ENCODE measurements around the gene NMBR.
"Not testable (repeated sequence)": the region's sequence is repeated elsewhere in the genome, so short reads cannot be mapped to it uniquely, and the experiment has no call there.

The NMBR gene

DNA sequence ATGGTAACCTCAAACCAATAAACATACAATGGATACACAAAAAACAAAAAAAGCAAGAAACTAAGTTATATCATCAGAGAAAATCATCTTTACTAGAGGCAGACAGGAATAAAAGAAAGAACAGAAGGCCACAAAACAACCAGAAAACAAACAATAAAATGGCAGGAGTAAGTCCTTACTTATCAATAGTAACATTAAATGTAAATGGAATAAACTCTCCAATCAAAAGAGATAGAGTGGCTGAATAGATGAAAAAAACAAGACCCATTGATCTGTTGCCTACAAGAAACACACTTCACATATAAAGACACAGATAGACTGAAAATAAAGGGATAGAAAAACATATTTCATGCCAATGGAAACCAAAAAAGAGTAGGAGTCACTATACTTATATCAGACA lies 95.5 kb downstream of the NMBR start:
- no peak for DNase-seq

DNA sequence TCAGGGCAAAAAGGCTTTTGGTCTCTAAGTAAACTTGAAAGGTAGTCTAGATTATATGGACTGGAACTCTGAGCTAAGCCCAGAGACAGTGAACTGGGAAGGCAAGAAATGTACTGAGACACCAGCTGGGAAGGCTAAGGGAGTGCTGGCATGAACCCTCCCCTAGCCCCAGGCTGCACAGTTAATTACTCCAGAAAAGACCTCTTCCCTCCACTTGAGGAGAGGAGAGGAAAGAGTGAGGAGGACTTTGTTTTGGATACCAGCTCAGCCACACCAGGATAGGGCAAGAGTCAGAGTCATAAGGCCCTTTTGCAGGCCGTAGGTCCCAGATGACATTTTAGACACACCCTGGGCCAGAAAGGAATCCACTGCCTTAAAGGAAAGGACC lies 98.3 kb downstream of the NMBR start:
- no peak for DNase-seq

DNA sequence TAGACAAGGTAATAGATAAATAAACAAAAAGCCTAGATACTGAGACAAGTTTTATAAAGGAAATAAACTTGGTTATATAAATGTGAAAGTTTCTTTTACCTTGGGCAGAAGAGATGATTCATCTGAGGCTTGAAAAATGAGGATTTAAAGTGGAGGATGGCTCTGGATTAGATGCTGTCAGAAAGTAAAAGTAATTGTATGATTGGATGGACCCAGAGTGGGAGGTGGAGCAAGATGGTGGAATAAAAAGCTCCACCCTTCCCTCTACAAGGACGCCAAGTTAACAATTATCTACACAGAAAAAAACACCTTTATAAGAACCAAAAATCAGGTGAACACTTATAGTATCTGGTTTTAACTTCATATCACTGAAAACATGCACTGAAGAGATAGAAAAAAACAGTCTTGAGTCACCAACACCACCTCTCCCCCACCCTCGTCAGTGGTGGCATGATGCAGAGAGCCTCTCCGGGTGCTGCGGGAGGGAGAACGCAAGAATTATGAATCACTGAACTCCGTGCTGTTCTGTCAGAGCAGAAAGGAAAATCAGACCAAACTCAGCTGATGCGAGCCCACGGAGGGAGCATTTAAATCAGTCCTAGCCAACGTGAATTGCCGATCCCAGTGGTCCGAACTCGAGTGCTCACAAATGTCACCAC lies 98.9 kb downstream of the NMBR start:
- no peak for DNase-seq

DNA sequence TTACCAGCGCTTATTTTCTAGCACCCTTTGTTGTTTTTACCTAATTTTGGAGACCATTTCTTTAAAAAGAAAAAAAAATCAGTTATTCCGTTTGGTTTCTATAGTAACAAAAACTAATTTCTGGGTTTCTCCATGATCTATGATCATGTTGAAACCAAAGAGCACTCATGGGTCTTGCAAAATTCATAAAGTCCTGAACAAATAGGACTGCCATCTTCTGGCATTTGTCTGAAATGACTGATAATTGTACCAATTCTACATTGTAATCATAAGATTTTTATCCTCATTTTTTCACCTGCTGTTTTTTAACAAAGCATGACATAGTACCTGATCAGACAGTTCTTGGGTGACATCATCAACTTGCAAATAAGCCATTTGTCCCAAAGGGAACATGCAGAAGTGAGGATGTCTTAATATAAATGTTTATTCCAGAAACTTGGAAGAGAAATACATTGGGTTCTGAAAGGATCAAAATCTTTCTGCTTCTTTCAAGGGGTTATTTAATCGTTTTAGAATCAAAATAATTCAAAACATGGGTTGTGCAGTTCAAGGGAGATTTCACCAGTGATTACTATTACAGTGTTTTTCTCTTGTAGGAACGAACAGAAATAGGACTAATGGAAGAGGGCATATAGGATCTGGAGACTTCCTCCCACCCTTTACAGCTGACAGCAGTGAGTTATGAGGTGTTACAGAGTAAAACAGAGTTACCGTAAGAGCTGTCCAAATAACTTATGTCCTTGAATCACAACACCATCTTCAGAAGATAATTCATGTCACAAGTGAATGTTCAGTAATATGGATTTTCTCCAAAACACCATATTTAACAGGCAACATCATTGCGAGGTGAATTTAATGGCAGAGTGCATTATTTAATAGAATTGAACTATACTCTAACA lies 101.3 kb downstream of the NMBR start:
- no peak for DNase-seq

DNA sequence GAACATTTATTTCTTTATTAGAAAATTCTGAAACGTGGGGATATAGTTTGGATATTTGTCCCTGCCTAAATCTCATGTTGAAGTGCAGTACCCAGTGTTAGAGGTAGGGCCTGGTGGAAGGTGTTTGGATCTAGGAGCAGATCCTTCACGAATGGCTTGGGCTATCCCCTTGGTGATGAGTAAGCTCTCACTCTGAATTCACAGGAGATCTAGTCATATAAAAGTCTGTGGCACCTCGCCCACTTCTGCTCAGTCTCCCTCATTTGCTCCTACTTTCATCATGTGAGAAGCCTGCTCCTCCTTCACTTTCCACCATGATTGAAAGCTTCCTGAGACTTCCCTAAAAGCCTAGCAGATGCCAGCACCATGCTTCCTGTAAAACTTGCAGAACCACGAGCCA lies 111.0 kb downstream of the NMBR start:
- DNase-seq = no peak

DNA sequence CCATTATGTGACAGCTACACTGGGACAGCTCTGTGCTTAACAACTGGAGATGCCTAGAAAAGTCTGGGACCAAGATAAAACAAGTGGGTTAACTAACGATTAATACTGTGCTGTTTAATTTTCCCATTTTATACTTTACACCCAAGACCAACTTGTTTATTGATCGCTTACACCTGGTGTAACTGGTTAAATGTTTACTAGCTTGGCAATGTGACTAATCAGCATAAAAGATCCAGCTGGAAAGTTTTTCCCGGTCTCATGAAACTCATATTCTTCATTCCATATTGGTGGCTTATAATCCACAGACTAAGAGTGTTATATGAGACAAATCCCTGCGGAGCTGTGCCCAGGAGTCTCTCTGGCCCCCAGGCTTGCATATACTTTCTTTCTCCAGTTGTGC lies 115.9 kb downstream of the NMBR start:
- DNase-seq = no peak

DNA sequence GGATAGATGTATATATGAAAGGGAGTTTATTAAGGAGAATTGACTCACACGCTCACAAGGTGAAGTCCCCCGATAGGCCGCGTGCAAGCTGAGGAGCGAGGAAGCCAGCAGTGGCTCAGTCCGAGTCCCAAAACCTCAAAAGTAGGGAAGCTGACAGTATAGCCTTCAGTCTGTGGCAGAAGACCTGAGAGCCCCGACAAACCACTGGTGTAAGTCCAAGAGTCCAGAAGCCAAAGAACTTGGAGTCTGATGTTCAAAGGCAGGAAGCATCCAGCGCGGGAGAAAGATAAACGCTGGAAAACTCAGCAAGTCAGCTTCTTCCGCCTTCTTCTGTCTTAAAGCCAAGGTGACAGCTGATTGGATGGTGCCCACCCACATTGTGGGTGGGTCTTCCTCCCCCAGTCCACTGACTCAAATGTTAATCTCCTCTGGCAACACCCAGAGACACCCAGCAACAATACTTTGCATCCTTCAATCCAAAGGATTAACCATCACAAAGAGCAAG lies 116.8 kb downstream of the NMBR start:
- no peak for DNase-seq

DNA sequence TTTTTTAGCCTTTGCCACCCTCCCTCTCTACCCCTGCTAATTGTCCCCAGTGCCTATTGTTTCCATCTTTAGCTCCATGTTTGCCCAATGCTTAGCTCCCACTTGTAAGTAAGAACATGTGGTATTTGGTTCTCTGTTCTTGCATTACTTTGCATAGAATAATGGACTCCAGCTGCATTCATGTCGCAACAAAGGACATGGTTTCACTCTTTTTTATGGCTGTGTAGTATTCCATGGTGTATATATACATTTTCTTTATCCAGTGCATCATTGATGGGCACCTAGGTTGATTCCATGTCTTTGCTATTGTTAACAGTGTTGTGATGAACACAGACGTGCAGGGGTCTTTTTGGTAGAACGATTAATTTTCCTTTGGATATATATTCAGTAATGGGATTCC lies 118.4 kb downstream of the NMBR start:
- no peak for DNase-seq

DNA sequence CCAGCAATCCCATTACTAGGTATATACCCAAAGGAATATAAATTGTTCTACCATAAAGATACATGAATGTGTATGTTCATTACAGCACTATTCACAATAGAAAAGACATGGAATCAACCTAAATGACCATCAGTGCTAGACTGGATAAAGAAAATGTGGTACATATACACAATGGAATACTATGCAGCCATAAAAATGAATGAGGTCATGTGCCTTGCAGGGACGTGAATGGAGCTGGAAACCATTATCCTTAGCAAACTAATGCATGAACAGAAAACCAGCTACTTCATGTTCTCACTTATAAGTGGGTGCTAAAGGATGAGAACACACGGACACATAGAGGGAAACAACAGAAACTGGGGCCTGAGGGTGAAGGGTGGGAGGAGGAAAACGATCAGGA lies 119.1 kb downstream of the NMBR start:
- DNase-seq = not testable (repeated sequence)

DNA sequence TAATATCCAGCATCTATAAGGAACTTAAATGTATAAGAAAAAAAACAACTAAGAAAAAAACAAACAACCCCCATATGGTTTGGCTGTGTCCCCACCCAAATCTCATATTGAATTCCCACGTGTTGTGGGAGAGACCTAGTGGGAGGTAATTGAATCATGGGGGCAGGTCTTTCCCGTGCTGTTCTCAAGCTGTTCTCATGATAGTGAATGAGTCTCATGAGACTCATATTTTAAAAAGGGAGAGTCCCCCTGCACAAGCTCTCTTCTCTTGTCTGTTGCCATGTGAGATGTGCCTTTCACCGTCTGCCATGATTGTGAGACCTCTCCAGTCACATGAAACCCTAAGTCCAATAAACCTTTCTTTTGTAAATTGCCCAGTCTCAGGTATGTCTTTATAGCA lies 119.8 kb downstream of the NMBR start:
- DNase-seq = no peak

DNA sequence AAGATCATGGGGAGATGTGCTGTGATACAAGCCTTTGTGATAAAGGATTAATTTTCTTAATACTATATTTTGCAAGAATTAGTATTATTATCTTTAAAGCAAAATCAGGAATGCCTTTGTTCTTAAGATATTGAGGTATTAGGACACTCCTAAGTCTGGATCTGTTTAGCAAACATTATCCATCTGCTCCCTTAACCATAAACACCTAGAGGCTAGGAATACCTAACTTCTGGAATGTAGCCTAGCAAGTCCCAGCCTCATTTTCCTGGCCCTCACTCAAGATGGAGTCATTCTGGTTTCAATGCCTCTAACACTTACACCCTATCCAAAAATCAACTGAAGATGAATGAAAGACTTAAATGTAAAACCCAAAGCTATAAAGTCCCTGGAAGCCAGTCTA lies 120.5 kb downstream of the NMBR start:
- no peak for DNase-seq

Data from NCI-H510A (cell line).